Smooth muscle cell (in vitro differentiated cells): Measurements from ENCODE around the gene RAX2. TPM values are rescaled to one million over a fixed set of nuclear protein-coding genes. Genes with fewer than 3 reads are reported as not detected.

Experiments used
- DNase-seq: peaks from one replicate; lab custom pipeline; 2025; ENCODE audit not compliant: unreplicated experiment; lab: John Stamatoyannopoulos, UW
- H2AFZ ChIP-seq: fragments of 200-600 bp; sonication (generic); 2 replicates; pipeline ENCODE4 v1.6.0; 2016; ENCODE audit warnings: antibody characterized with exemption, low read depth, mild to moderate bottlenecking
- H3F3A ChIP-seq: fragments of 200-600 bp; sonication (generic); 2 replicates; pipeline ENCODE4 v1.6.0; 2017; ENCODE audit warnings: antibody characterized with exemption, low read depth
- H3K27ac ChIP-seq: fragments of 200-600 bp; sonication (generic); 2 replicates; pipeline ENCODE4 v1.5.1; 2016; ENCODE audit warnings: low read depth, mild to moderate bottlenecking
- H3K27me3 ChIP-seq: fragments of 200-600 bp; sonication (generic); 2 replicates; pipeline ENCODE4 v1.6.1; 2016; ENCODE audit warnings: low read depth, mild to moderate bottlenecking
- H3K36me3 ChIP-seq: fragments of 200-600 bp; sonication (generic); 2 replicates; pipeline ENCODE4 v1.5.1; 2016; ENCODE audit warnings: low read depth
- H3K4me1 ChIP-seq: fragments of 200-600 bp; sonication (generic); 2 replicates; pipeline ENCODE4 v1.5.1; 2016; ENCODE audit warnings: low read depth
- H3K4me2 ChIP-seq: fragments of 200-600 bp; sonication (generic); 2 replicates; pipeline ENCODE4 v1.6.0; 2016; ENCODE audit warnings: mild to moderate bottlenecking
- H3K4me3 ChIP-seq: fragments of 200-600 bp; sonication (generic); 2 replicates; pipeline ENCODE4 v1.5.1; 2016; ENCODE audit warnings: mild to moderate bottlenecking
- H3K79me2 ChIP-seq: fragments of 200-600 bp; sonication (generic); 2 replicates; pipeline ENCODE4 v1.6.0; 2016; ENCODE audit warnings: low read depth, mild to moderate bottlenecking
- H3K9ac ChIP-seq: fragments of 200-600 bp; sonication (generic); 2 replicates; pipeline ENCODE4 v1.6.0; 2016; ENCODE audit warnings: low read depth
- H3K9me3 ChIP-seq: fragments of 200-600 bp; sonication (generic); replicated peaks from 2 replicates; pipeline ENCODE4 v1.5.1; 2016; ENCODE audit warnings: low read depth
- H4K20me1 ChIP-seq: fragments of 200-600 bp; sonication (generic); 2 replicates; pipeline ENCODE4 v1.6.0; 2016; ENCODE audit warnings: low read depth
- WGBS: methylation state at CpG from one replicate; pipeline ENCODE4 v1.1.7; 2016; ENCODE audit warnings: low lambda C conversion rate; 5-methylcytosine and 5-hydroxymethylcytosine counted together
- polyA plus RNA-seq: library from polyadenylated mRNA; unstranded; fragments of >200 nt; fragmentation: Nextera tagmentation; extraction: Ambion mirVana; gene quantifications from 2 replicates; pipeline ENCODE4 v1.2.1, GENCODE V29; 2016
- total RNA-seq: library from RNA; depleted of rRNA; stranded (reverse); fragments of >200 nt; gene quantifications from 2 replicates; pipeline ENCODE4 v1.2.3, GENCODE V29; 2014
- TF ChIP-seq, protein P1 (sequence below): fragments of 200-600 bp; sonication (generic); IDR thresholded peaks from 2 replicates; pipeline ENCODE4 v1.5.1; 2017; ENCODE audit warnings: borderline replicate concordance, mild to moderate bottlenecking, antibody characterized with exemption; ENCODE audit not compliant: insufficient read depth, poor library complexity, severe bottlenecking

RAX2 gene
- total and polyA plus RNA-seq, 2 experiments from 2014 or later: not detected

DNA sequence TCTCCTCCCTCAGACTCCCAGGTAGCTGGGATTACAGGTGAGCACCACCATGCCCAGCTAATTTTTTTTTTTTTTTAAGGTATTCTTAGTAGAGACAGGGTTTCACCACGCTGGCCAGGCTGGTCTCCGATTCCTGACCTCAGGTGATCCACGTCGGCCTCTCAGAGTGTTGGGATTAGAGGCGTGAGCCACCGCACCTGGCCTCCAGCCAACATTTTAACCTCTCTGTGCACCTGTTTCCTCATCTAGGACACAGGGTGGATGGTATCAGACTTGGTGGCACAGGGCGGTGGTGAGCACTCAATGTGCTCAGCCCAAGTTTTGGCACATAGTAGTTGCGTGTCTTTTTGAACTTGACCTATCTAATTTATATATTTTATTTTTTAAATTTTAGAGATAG lies 23.1 kb downstream of the RAX2 start:
- Histone ChIP-seq H3K27me3 (no peaks in the 10 kb centered on the region), H3K9me3 (no peaks in the 10 kb centered on the region), H3K9ac (no peak overlapping the region), H3K79me2 (no peaks in the 10 kb centered on the region), H2AFZ (no peak overlapping the region), H4K20me1 (no peaks in the 10 kb centered on the region), H3K27ac (no peak overlapping the region), H3K4me3 (no peak overlapping the region), H3F3A (no peaks in the 10 kb centered on the region), H3K36me3 (no peaks in the 10 kb centered on the region), H3K4me2 (no peak overlapping the region), H3K4me1 (no peaks in the 10 kb centered on the region)
- no peak for DNase-seq
- TF ChIP-seq, protein P1, sequence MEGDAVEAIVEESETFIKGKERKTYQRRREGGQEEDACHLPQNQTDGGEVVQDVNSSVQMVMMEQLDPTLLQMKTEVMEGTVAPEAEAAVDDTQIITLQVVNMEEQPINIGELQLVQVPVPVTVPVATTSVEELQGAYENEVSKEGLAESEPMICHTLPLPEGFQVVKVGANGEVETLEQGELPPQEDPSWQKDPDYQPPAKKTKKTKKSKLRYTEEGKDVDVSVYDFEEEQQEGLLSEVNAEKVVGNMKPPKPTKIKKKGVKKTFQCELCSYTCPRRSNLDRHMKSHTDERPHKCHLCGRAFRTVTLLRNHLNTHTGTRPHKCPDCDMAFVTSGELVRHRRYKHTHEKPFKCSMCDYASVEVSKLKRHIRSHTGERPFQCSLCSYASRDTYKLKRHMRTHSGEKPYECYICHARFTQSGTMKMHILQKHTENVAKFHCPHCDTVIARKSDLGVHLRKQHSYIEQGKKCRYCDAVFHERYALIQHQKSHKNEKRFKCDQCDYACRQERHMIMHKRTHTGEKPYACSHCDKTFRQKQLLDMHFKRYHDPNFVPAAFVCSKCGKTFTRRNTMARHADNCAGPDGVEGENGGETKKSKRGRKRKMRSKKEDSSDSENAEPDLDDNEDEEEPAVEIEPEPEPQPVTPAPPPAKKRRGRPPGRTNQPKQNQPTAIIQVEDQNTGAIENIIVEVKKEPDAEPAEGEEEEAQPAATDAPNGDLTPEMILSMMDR: no peak
- WGBS: 96% methylated on average over 8 of the region's 8 CpGs

DNA sequence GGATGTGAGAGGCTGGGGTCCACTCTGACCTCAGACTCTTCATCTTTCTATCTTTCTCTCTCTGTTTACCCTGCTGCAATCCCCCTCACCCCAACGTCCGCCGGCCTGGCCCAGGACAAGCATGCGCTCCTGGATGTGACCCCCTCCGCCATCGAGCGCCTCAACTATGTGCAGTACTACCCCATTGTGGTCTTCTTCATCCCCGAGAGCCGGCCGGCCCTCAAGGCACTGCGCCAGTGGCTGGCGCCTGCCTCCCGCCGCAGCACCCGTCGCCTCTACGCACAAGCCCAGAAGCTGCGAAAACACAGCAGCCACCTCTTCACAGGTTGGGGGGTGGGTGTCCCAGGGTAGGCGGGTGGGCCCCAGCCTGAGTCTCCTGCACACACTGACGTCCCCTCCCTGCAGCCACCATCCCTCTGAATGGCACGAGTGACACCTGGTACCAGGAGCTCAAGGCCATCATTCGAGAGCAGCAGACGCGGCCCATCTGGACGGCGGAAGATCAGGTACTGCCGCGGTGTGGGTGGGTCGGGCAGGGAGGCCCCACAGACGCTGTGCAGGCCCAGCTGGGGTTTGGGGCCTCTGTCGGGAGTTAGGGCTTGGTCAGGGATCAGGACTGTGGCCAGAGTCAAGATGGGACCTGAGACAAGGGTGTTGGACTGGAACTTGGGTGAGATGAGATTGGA lies 25.5 kb downstream of the RAX2 start:
- no peaks in the 10 kb centered on the region for H3K27me3 ChIP-seq
- no peaks in the 10 kb centered on the region for H3F3A ChIP-seq
- no peak overlapping the region for H3K27ac ChIP-seq
- H4K20me1 ChIP-seq: no peaks in the 10 kb centered on the region
- no peaks in the 10 kb centered on the region for H3K9me3 ChIP-seq
- no peak overlapping the region for H2AFZ ChIP-seq
- DNase-seq: no peak
- H3K36me3 ChIP-seq: no peaks in the 10 kb centered on the region
- H3K9ac ChIP-seq: no peak overlapping the region
- 89% methylated on average over 25 of the region's 31 CpGs for WGBS
- TF ChIP-seq, protein P1: no peak
- no peaks in the 10 kb centered on the region for H3K79me2 ChIP-seq
- no peaks in the 10 kb centered on the region for H3K4me1 ChIP-seq
- H3K4me2 ChIP-seq: no peak overlapping the region
- no peak overlapping the region for H3K4me3 ChIP-seq

DNA sequence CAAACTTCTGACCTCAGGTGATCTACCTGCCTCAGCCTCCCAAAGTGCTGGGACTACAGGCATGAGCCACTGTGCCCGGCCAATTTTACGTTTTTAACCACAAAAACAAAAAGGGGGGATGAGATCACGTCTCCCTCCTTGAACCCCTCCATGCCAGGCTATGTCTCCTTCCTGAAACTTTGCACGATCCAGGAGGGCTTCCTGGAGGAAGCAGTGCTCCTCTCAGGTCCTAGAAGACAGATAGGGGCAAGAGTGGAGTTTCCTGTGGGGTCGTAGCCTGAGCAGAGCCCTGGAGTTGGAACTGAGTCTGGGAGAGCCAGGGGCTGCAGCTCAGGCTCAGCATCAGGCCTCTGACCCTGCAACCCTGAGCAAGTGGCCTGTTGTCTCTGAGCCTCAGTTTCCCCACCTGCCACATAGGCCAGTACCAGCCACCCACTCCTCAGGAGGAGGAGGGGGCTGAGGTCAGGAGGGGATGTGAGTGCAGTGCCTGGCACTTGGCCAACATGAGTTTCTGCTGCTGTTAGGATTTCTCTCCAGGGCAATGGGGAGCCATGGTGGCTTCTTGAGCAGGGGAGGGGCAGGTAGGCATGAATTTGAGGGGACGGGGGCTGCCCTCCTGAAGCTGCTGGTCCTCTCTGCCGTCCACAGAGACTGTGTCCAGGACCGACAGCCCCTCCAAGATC lies 26.5 kb downstream of the RAX2 start:
- H4K20me1 ChIP-seq: no peaks in the 10 kb centered on the region
- H3K27ac ChIP-seq: no peak overlapping the region
- TF ChIP-seq, protein P1: no peak
- DNase-seq: no peak
- no peaks in the 10 kb centered on the region for H3K79me2 ChIP-seq
- 82% methylated on average over 8 of the region's 8 CpGs for WGBS
- H3K9ac ChIP-seq: no peak overlapping the region
- H3K4me2 ChIP-seq: no peak overlapping the region
- no peaks in the 10 kb centered on the region for H3K36me3 ChIP-seq
- no peak overlapping the region for H2AFZ ChIP-seq
- H3K4me3 ChIP-seq: no peak overlapping the region
- no peaks in the 10 kb centered on the region for H3K4me1 ChIP-seq
- H3K27me3 ChIP-seq: no peaks in the 10 kb centered on the region
- no peaks in the 10 kb centered on the region for H3K9me3 ChIP-seq
- H3F3A ChIP-seq: no peaks in the 10 kb centered on the region
